Right lobe of liver (tissue), 6 donors: ENCODE data around the gene CALML5. TPM values are rescaled to one million over a fixed set of nuclear protein-coding genes. Genes with fewer than 3 reads are reported as not detected.
A peak's percentile ranks its signal among the peaks of the same experiment; 100 is the strongest.

ENCODE experiments used
- ATAC-seq, 4 donors: fragments of 200-7000 bp; cut with Tn5 transposase; one replicate each; pipeline ENCODE4 v1.9.1; 2020; ENCODE audit warnings: mild to moderate bottlenecking in 4 of 4, moderate library complexity in 4 of 4
- DNase-seq, 3 donors: peaks; one replicate each; pipeline ENCODE4 v3.0.0-alpha.2; 2020
- H3K27ac ChIP-seq, 3 donors: fragments of 200-600 bp; one replicate each; pipeline ENCODE4 v1.8.0; 2022
- H3K27me3 ChIP-seq, 2 donors: fragments of 200-600 bp; one replicate each; pipeline ENCODE4 v1.8.0; 2022
- H3K36me3 ChIP-seq, 4 donors: fragments of 200-600 bp; sonication (generic) in 1 of 4; one replicate each; pipeline versions ENCODE4 v1.5.1 to v1.8.0; 2017 to 2022; ENCODE audit warnings: control low read depth in 1 of 4
- H3K4me1 ChIP-seq, 4 donors: fragments of 200-600 bp; sonication (generic) in 1 of 4; one replicate each; pipeline versions ENCODE4 v1.5.1 to v1.8.0; 2017 to 2022; ENCODE audit warnings: control low read depth in 1 of 4
- H3K4me3 ChIP-seq, 3 donors: fragments of 200-600 bp; one replicate each; pipeline ENCODE4 v1.8.0; 2022
- H3K9me3 ChIP-seq, 4 donors: fragments of 200-600 bp; sonication (generic) in 1 of 4; one replicate each; pipeline versions ENCODE4 v1.5.1 to v1.8.0; 2017 to 2022; ENCODE audit warnings: control low read depth in 1 of 4
- POLR2A ChIP-seq: fragments of 450-650 bp; IDR thresholded peaks from one replicate; pipeline ENCODE4 v1.6.1; 2017; ENCODE audit warnings: antibody characterized with exemption, mild to moderate bottlenecking
- WGBS: methylation state at CpG from one replicate; pipeline ENCODE4 v1.1.6; 2018; ENCODE audit warnings: low coverage, low lambda C conversion rate; ENCODE audit not compliant: insufficient coverage; ENCODE audit errors: missing lambda C conversion rate; 5-methylcytosine and 5-hydroxymethylcytosine counted together
- intact Hi-C, 2 donors: fragments of 100-400 bp; cut with DNase I; formaldehyde crosslinking; loops; one replicate each; pipeline versions ENCODE4 v1.11.2 to v1.14.1; 2022
- total RNA-seq, 6 experiments: library from RNA; depleted of rRNA in 2 of 6; stranded (reverse); fragments of >200 nt in 2 of 6; fragmentation: NEBNext Ultra II Directional in 3 of 6; extraction: Animal tissue kit (Norgen Biotek cat#: 25700) in 3 of 6; gene quantifications; one replicate each; pipeline versions ENCODE4 v1.1.0 to v1.2.4, GENCODE V29; 2016 to 2023
- TF ChIP-seq, protein P1 (sequence below), 4 donors: fragments of 200-600 bp in 3 of 4; fragments of 450-650 bp in 1 of 4; IDR thresholded peaks; one replicate each; pipeline versions ENCODE4 v1.5.1 to v1.8.0; 2016 to 2022; ENCODE audit warnings: antibody characterized with exemption in 4 of 4, mild to moderate bottlenecking in 2 of 4
- donor health status: DM: no; HTN: yes; CAD: no.
- donor health status: DM: no; HTN: no; CAD: no.
- donor health status: DM: no; HTN: no; CAD: no.
- donor health status: DM: no; HTN: yes; CAD: no.
- donor health status: DM: no; HTN: yes; CAD: no.

Gene CALML5
- total RNA-seq, 6 experiments from 2014 or later, result not detected

DNA sequence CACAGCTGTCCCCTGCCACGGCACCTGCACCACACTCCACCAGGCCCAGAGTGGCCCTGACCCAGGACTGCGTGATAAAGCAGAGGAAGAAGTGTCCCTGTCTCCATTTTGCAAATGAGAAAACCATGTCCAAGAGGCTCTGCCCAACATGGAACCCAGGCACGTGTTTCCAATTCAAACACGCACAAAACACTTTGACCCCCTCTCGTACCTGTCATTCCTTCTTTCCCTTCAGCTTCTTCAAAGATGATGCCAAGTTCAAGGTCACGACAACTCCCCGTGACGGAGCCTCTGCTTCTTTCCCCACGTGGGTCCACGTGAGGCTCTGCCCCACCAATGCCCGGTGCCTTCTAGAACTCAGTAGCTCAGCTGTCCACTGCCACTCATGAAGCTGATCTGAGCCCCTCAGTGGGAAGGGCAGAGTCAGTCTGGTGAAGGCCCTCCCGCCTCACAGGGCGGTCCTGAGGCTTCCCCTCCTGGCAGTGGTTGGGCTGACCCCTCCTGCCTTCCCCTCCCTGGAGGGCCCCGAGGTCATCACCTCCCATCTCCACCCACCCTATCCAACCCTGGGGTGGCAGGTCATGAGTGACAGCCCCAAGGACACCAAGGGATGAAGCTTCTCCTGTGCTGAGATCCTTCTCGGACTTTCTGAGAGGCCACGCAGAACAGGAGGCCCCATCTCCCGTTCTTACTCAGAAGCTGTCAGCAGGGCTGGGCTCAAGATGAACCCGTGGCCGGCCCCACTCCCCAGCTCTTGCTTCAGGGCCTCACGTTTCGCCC lies 19.0 kb downstream of the CALML5 start:
- no peak for TF ChIP-seq POLR2A
- peak in 1 of 3 donors; percentile 34 for DNase-seq
- Histone ChIP-seq H3K36me3 (no peaks in the 10 kb centered on the region), H3K4me1 (no peaks in the 10 kb centered on the region), H3K9me3 (no peaks in the 10 kb centered on the region), H3K4me3 (no peak overlapping the region), H3K27ac (no peak overlapping the region), H3K27me3 (no peaks in the 10 kb centered on the region)
- intact Hi-C loops, result no loop called here
- 91% methylated on average over 9 of the region's 21 CpGs for WGBS
- ATAC-seq, result peak in 1 of 4 donors; percentile 30

DNA sequence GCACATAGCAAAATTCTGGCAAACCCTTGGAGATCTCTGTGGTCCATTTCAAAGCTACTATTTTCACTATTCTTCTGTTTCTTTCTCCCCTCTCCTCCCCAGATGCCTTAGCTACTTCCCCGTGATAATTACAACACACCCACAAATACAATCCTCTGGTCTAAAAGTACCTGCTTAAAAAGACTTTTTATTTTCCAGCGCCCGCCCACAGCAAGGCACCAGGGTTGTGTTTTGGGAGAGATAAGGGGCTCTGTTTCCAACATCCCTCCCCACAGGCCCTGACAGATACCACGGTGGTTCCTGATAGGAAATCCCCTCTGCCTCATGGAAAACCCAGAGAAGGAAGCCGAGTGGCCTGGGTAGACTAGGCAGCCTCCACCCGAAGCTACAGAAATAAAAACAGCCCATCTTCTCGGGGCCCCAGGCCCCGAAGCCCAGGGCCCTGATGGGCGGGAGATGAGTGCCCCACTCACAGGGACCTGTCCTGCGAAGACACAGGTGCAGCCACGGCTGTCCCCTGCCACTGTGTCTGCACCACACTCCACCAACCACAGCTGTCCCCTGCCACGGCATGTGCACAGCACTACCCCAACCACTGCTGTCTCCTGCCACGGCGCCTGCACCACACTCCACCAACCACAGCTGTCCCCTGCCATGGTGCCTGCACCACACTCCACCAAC lies 19.7 kb downstream of the CALML5 start:
- Histone ChIP-seq H3K27me3 (no peaks in the 10 kb centered on the region), H3K36me3 (no peaks in the 10 kb centered on the region), H3K4me1 (no peaks in the 10 kb centered on the region), H3K9me3 (no peaks in the 10 kb centered on the region), H3K4me3 (no peak overlapping the region), H3K27ac (no peak overlapping the region)
- TF ChIP-seq, protein P1, sequence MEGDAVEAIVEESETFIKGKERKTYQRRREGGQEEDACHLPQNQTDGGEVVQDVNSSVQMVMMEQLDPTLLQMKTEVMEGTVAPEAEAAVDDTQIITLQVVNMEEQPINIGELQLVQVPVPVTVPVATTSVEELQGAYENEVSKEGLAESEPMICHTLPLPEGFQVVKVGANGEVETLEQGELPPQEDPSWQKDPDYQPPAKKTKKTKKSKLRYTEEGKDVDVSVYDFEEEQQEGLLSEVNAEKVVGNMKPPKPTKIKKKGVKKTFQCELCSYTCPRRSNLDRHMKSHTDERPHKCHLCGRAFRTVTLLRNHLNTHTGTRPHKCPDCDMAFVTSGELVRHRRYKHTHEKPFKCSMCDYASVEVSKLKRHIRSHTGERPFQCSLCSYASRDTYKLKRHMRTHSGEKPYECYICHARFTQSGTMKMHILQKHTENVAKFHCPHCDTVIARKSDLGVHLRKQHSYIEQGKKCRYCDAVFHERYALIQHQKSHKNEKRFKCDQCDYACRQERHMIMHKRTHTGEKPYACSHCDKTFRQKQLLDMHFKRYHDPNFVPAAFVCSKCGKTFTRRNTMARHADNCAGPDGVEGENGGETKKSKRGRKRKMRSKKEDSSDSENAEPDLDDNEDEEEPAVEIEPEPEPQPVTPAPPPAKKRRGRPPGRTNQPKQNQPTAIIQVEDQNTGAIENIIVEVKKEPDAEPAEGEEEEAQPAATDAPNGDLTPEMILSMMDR (IDR thresholded peaks at IDR 0.05), result no peak
- TF ChIP-seq POLR2A, result no peak
- intact Hi-C loops, result no loop called here
- peak in 1 of 3 donors; percentile 36 for DNase-seq
- 70% methylated on average over 6 of the region's 14 CpGs for WGBS
- ATAC-seq, result no peak

GRCh38 chr10:5478694-5479305 lies 20.6 kb downstream of the CALML5 start:
- intact Hi-C loops, result no loop called here
- no peaks in the 10 kb centered on the region for H3K9me3 ChIP-seq
- no peak for TF ChIP-seq POLR2A
- TF ChIP-seq, protein P1 (IDR thresholded peaks at IDR 0.05), result no peak
- DNase-seq (no peak), ATAC-seq (peak in 1 of 4 donors; percentile 26)
- WGBS, result 89% methylated on average over 6 of the region's 18 CpGs
- no peak overlapping the region for H3K27ac ChIP-seq
- H3K36me3 ChIP-seq, result no peaks in the 10 kb centered on the region
- no peaks in the 10 kb centered on the region for H3K4me1 ChIP-seq
- H3K4me3 ChIP-seq, result no peak overlapping the region
- H3K27me3 ChIP-seq, result no peaks in the 10 kb centered on the region

DNA sequence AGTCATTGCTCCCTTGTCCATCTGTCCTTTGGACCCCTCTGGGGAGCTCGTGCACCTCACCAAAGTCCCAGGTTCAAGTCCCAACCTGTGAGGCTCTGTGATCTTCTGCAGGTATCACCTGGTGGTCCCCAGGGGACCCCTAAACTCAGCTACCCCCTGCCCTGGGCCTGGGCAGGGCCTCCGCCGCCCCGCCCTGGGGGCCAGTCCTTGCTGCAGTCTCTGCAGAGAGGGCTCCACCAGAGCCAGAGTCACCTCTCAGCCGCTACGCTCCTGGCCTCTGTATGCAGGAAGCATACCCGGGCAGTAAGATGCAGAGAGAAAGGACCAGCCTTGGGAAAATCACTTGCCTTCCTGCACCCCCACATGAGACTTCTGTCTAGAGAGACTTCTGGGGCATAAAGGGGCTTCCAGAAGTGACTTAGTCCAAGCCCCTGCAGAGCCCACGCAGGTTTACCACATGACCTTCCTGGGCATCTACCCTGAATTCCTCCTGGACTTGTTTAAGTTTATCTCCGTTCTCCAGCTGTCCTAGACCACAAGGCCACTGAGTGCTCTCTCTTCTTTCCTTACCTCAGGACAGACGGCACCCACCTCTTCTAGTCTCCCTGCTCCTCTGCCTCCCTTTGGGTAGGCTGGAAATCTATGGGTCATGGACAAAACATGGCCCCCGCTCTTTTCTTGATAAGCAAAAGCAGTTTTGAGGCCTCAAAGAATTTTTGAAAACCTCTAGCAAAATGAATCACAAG lies 21.2 kb downstream of the CALML5 start:
- ATAC-seq (peak in 1 of 4 donors; percentile 33), DNase-seq (no peak)
- WGBS, result 92% methylated on average over 3 of the region's 11 CpGs
- Histone ChIP-seq H3K27ac (no peak overlapping the region), H3K4me1 (no peaks in the 10 kb centered on the region), H3K4me3 (no peak overlapping the region), H3K9me3 (no peaks in the 10 kb centered on the region), H3K27me3 (no peaks in the 10 kb centered on the region), H3K36me3 (no peaks in the 10 kb centered on the region)
- intact Hi-C loops, result no loop called here
- TF ChIP-seq, protein P1 (IDR thresholded peaks at IDR 0.05), result no peak
- TF ChIP-seq POLR2A, result no peak
